ENCODE results near the gene POLD2.

POLD2 gene

GRCh38 chr7:44156453-44157010 is 33.2 kb upstream of the POLD2 start:
- H3K4me3 Mint-ChIP-seq = no peak overlapping the region
- H3K27ac Mint-ChIP-seq = no peak overlapping the region
- DNase-seq (no peak), ATAC-seq (no peak)
- H3K9me3 Mint-ChIP-seq = no peaks in the 10 kb centered on the region
- no peaks in the 10 kb centered on the region for H3K4me1 Mint-ChIP-seq
- no peaks in the 10 kb centered on the region for H3K27me3 Mint-ChIP-seq

DNA sequence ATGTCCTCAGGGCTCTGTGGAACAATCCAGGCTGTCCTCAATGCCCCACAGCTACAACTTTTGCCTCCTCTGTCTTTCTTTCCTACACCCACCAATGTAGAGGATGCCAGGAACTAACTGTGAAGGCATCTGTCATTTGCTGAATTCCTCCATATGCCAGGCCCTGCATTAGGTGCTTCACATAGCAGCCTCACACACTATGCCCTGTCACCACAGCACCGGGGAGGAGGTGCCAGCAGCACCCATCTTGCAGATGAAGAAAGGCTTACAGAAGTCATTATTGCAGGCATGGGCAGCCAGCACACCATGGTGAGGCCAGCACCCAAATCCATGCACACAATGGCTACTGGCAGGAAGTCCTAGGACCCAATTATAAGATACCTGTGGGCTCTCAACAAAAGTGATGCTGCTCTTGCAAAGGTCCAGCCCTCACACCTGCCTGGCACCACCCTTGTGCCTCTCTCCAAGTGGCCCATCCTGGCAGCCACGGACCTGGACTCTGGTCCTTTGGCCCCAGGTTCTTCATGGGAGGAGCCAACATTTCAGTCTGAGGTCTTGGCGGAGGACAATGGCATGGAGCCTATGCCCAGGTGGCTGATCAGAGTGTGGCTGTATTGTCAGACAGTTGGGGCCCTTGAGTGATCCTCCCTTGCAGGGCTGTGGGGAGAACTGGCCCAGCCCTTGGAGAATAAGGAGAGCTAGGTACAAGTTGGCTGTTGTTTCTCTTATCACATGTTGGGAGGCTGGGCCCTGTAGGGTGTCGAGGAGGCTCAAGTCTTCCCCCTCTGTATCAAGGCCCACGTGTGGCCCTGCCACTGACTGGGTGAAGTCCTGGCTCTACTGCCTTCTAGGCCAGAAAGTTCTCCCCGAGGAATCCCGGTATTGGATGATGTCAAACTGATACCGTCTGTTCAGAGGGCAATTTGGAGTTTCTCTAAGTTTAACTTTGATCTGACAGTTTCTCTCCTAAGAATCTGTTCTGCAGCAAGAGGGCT is 32.1 kb upstream of the POLD2 start:
- no peak for ATAC-seq
- Mint-ChIP-seq H3K27ac (no peak overlapping the region), H3K27me3 (no peaks in the 10 kb centered on the region), H3K4me1 (no peaks in the 10 kb centered on the region), H3K9me3 (no peaks in the 10 kb centered on the region), H3K4me3 (no peak overlapping the region)
- no peak for DNase-seq

DNA sequence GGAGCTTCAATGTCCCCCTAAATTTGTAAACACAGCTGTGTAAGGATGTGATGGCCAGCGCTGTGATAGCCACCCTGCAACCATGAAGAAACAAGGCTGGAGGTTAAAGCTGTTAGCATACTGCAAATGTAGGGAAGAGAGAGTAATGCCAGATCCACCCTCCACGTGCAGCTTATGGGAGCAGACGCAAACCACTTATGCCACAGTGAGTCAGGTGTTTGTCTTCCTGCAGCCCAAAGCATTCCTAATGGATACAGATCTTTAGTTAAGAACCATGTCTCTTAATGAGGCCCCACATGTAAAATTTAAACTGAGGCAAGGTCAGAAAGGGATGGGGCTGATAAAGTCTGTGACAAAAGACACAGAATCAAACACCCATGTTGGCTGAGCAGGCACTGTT is 31.4 kb upstream of the POLD2 start:
- Mint-ChIP-seq H3K4me3 (no peak overlapping the region), H3K27me3 (no peaks in the 10 kb centered on the region), H3K4me1 (no peaks in the 10 kb centered on the region), H3K27ac (no peak overlapping the region), H3K9me3 (no peaks in the 10 kb centered on the region)
- no peak for DNase-seq
- ATAC-seq = no peak

- H3K27me3 Mint-ChIP-seq = no peaks in the 10 kb centered on the region
- no peak overlapping the region for H3K27ac Mint-ChIP-seq
- no peak overlapping the region for H3K4me3 Mint-ChIP-seq
- ATAC-seq = no peak
- no peak for DNase-seq
- no peaks in the 10 kb centered on the region for H3K4me1 Mint-ChIP-seq
- no peaks in the 10 kb centered on the region for H3K9me3 Mint-ChIP-seq
These were observed 30.6 kb upstream of the POLD2 start for GRCh38 chr7:44153948-44154335.

- no peak overlapping the region for H3K4me3 Mint-ChIP-seq
- ATAC-seq (no peak), DNase-seq (no peak)
- no peaks in the 10 kb centered on the region for H3K4me1 Mint-ChIP-seq
- H3K27me3 Mint-ChIP-seq = no peaks in the 10 kb centered on the region
- H3K9me3 Mint-ChIP-seq = no peaks in the 10 kb centered on the region
- no peak overlapping the region for H3K27ac Mint-ChIP-seq
These were observed 29.9 kb upstream of the POLD2 start for GRCh38 chr7:44152971-44153947.

DNA sequence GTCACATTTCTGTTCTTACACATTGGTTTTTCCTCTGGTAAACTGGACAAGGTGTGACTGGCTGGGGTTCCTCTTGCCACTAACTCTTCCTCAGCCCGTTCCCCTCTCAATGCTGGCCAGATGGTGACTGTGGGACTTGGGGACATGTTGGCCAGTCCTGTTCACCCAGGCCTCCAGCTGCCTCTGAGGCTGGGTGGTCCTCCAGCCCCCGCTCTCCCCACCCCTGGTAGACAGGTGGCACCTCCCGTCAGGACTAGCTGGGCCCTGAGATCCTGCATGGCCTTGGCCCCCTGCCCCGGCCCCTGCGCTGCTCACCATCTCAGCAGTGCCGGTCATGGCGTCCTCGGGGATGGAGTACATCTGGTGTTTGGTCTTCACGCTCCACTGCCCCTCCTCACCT is 28.6 kb upstream of the POLD2 start:
- H3K9me3 Mint-ChIP-seq = no peaks in the 10 kb centered on the region
- H3K27ac Mint-ChIP-seq = no peak overlapping the region
- no peaks in the 10 kb centered on the region for H3K27me3 Mint-ChIP-seq
- no peaks in the 10 kb centered on the region for H3K4me1 Mint-ChIP-seq
- ATAC-seq (no peak), DNase-seq (no peak)
- no peak overlapping the region for H3K4me3 Mint-ChIP-seq

DNA sequence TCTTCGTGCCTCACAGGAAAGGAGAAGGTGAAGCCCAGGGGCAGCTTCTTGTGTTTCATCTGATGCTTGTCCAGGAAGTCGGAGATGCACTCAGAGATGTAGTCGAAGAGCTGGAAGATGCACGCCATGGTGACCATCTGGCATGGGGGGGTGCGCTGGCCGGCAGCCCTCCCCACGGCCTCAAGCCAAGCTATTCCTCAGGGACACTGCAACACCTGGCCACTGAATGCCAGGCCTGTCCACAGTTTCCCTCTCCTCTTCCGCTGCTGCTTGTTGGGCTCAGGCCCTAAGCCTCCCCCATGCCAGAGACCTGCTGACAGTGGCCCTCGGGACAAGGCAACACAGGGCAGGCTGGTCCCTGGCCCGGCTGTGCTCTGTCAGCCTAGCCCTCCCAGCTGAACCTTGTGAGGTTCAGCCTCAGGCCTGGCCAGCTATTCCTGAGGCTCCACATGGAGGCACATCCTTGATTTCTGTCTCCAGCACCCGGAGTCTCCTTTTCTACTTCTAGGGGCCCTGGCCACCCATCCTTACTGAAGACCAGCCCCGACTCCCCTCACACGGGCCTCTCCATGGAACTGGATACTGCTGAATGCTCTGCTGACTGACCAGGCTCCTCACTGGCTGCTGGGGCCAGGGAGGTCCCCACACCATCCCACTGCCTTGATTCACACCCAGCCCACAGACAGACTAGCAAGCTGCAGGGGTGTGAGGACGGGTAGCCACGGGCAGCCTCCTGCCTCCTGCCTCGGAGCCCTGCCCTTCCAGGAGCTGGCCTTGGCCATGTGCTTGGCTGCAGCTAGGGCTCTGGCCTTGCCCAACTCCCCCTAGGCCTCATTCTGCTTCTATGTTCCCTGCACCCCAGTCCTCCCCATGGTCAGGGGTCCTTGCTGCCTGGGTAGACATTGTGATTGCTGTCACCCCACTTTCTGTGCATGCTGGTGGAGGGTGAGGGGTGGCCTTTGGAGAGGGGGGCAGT is 27.9 kb upstream of the POLD2 start:
- H3K27me3 Mint-ChIP-seq = no peaks in the 10 kb centered on the region
- ATAC-seq (no peak), DNase-seq (no peak)
- H3K27ac Mint-ChIP-seq = no peak overlapping the region
- no peaks in the 10 kb centered on the region for H3K9me3 Mint-ChIP-seq
- H3K4me1 Mint-ChIP-seq = peaks cover 4% of the 10 kb centered on the region
- H3K4me3 Mint-ChIP-seq = no peak overlapping the region

- H3K27ac Mint-ChIP-seq = peak overlapping the region in 1 of 2 donors; percentile 11
- peaks cover 4% of the 10 kb centered on the region for H3K27me3 Mint-ChIP-seq
These were observed 27.1 kb upstream of the POLD2 start for GRCh38 chr7:44150466-44150832.

DNA sequence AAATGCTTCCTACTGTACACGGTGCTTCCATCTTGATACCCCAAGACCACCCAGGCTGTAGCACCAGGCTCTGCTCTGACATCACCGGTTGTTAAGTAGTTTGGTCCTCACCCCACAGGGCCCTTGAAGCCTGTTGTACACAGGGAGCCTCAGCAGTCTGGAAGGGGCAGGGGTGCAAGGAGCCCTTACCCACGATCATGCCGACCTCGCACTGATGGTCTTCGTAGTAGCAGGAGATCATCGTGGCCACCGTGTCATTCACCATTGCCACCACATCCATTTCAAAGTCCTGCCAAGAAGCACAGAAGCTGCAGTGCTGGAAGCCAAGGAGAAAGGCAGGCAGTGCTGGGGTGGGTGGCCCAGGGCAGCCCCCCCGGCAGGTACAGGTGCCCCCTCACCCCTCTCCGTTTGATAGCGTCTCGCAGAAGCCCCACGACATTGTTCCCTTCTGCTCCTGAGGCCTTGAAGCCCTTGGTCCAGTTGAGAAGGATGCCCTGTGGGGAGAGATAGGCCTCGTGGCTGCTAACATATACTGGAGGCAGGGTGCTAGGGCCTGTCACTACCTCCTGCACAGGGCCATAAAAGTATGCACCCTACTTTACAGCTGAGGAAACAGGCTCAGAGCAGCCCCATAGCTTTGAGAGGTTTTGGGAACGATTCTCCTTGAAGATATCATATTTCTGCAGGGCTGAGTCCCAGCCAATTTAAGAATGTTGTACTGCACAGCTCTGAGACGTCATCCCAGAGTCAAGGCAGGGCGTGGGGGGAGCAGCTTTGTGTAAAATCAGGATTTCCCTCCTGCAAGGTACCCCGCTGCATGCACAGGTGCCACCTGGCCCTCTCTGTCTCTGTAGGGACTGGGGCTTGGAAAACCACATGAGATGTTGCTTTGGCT is 26.5 kb upstream of the POLD2 start:
- H3K27ac Mint-ChIP-seq = peak overlapping the region in 1 of 2 donors; percentile 11
- DNase-seq = no peak
- H3K9me3 Mint-ChIP-seq = no peaks in the 10 kb centered on the region
- H3K4me1 Mint-ChIP-seq = peaks cover 15% of the 10 kb centered on the region
- H3K4me3 Mint-ChIP-seq = no peak overlapping the region
- ATAC-seq = no peak
- peaks cover 11% of the 10 kb centered on the region for H3K27me3 Mint-ChIP-seq

More at GRCh38 chr7:44150466-44150832, 27.1 kb upstream of the POLD2 start:
- H3K4me1 Mint-ChIP-seq = peaks cover 9% of the 10 kb centered on the region
- no peak overlapping the region for H3K4me3 Mint-ChIP-seq
- H3K9me3 Mint-ChIP-seq = no peaks in the 10 kb centered on the region
- DNase-seq (no peak), ATAC-seq (no peak)

DNA sequence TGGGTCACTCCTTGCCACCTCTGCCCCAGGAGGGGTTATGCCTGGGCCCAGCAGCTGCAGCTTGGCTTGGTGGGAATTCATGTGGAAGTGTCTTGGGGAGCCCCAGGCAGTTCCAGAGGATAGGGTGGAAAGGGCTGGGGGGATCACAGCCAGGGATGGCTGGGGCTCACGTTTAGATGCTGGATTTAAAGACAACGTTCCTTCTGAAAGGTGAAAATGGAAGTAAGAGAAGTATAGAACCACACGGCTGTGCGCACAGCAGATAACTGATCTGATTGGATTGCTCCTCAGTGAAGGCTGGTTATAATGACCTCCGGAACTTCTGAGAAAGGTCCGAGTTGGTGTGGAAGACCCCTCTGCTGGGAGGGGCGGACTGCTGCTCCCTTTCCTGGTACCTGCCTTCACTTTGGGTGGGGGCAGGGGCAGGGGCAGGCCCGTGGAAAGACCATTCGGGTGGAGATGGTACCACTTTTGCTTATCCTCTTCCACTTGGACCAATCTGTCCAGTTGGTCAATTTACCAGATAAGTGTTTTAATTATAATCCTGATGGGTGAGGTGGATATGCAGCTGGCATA is 25.7 kb upstream of the POLD2 start:
- peaks cover 16% of the 10 kb centered on the region for H3K4me1 Mint-ChIP-seq
- ATAC-seq (no peak), DNase-seq (no peak)
- H3K27me3 Mint-ChIP-seq = peaks cover 12% of the 10 kb centered on the region
- H3K4me3 Mint-ChIP-seq = no peak overlapping the region
- no peak overlapping the region for H3K27ac Mint-ChIP-seq
- no peaks in the 10 kb centered on the region for H3K9me3 Mint-ChIP-seq

DNA sequence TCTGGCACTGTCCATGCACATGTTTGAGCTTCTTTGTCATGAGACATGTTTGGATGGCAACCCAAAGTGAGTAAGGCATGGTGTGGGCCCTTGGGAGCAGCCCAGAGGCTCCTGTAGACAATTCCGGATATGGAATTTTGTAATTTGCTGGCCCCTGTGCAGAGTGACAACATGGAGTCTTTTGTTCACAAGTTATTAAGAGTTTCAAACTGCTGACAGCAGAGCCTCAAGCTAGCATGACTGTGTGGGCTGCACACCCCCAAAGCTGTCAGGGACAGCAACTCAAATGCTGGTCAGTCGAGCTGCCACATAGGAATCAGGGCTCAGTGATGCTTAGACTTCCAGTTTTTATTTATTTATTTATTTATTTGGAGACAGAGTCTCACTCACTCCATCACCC is 24.8 kb upstream of the POLD2 start:
- no peaks in the 10 kb centered on the region for H3K9me3 Mint-ChIP-seq
- ATAC-seq = no peak
- H3K27ac Mint-ChIP-seq = no peak overlapping the region
- H3K4me3 Mint-ChIP-seq = no peak overlapping the region
- DNase-seq = no peak
- H3K27me3 Mint-ChIP-seq = peaks cover 12% of the 10 kb centered on the region
- peaks cover 16% of the 10 kb centered on the region for H3K4me1 Mint-ChIP-seq

DNA sequence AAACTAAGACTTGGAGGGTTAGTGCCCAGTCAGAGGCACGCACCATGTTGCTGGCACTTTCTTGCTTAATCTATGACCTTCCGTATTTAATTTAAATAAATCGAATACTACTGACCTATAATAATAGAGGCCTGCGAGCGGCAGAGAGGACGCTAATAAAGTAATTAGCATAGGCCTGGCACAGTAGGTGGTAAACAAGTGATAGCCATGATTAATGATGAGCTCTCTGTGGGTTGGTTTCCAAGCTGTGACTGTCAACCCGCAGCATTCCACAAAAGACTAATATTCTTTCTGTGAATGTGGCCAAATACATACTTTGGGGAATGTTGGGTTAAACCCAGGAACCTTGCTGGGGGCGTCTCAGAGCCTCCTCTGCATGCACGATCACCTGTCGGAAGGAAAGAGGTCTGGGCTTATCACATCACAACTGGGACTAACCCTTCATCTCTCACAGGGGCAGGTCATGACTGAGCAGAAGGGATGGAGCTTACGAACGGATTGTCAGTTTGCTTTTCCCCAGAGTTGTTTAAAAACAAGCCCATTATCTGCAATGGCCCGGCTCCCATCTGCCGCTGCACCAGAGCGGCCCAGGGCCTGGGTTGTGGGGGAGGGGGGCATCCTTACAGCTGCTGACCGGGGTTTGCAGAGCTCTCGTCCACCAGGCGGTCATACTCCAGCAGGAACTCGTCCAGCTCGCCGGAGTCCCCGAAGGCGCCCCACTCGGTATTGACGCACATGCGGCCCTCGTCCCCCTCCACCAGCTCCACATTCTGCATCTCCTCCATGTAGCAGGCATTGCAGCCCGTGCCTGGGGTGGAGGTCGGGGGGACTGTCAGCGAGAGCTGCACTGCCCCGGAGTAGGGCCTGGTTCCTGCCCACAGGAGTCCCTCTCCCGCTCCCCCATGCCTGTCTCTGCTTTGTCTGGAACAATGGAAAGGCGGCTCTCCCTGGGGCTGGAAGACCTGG is 24.0 kb upstream of the POLD2 start:
- Mint-ChIP-seq H3K27ac (no peak overlapping the region), H3K27me3 (peaks cover 12% of the 10 kb centered on the region)
- no peak for DNase-seq

More for the DNA sequence above, 24.0 kb upstream of the POLD2 start:
- ATAC-seq = no peak
- H3K4me3 Mint-ChIP-seq = no peak overlapping the region
- H3K4me1 Mint-ChIP-seq = peaks cover 16% of the 10 kb centered on the region
- no peaks in the 10 kb centered on the region for H3K9me3 Mint-ChIP-seq
